Prostate gland (tissue), 2 donors: ENCODE measurements around the gene ANKRD40.

ENCODE experiments used
- POLR2A ChIP-seq: fragments of 450-650 bp; IDR thresholded peaks from one replicate; pipeline ENCODE4 v1.6.1; 2016; ENCODE audit warnings: antibody characterized with exemption, mild to moderate bottlenecking
- POLR2AphosphoS5 ChIP-seq: sonication (generic); formaldehyde crosslinking; IDR thresholded peaks from one replicate; pipeline ENCODE4 v1.6.1; 2017; ENCODE audit warnings: antibody characterized with exemption
- TF ChIP-seq, protein P1 (sequence below), 4 experiments: fragments of 200-600 bp in 2 of 4; fragments of 450-650 bp in 2 of 4; sonication (generic) in 2 of 4; IDR thresholded peaks; 1 replicate in 3 of 4; 2 replicates in 1 of 4; pipeline ENCODE4 v1.5.1; 2016 to 2019; ENCODE audit warnings: antibody characterized with exemption in 4 of 4, mild to moderate bottlenecking in 2 of 4, moderate library complexity in 2 of 4

DNA sequence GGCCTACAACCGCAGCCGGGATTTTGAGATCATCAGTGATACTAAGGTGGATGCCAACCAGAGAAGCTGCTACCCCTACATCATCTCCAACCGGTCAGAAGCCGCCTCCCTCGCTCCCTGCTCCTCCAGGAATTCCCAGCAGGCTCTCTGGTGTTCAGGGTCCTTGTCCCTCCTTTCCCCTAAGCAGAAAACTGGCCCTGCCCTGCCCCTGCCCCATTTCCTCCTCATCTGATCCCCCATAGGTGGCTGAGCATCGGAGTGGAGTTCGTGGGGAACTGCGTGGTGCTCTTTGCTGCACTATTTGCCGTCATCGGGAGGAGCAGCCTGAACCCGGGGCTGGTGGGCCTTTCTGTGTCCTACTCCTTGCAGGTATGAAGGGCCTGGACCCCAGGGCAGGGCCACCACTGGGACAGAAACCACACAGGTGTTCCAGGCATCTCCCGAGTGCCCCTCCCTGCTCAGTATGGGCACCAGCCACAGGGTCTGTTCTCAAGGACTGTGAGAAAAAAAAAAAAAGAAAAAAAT lies 29.8 kb downstream of the ANKRD40 start:
- TF ChIP-seq POLR2A (no peak), POLR2AphosphoS5 (no peak)
- TF ChIP-seq, protein P1, sequence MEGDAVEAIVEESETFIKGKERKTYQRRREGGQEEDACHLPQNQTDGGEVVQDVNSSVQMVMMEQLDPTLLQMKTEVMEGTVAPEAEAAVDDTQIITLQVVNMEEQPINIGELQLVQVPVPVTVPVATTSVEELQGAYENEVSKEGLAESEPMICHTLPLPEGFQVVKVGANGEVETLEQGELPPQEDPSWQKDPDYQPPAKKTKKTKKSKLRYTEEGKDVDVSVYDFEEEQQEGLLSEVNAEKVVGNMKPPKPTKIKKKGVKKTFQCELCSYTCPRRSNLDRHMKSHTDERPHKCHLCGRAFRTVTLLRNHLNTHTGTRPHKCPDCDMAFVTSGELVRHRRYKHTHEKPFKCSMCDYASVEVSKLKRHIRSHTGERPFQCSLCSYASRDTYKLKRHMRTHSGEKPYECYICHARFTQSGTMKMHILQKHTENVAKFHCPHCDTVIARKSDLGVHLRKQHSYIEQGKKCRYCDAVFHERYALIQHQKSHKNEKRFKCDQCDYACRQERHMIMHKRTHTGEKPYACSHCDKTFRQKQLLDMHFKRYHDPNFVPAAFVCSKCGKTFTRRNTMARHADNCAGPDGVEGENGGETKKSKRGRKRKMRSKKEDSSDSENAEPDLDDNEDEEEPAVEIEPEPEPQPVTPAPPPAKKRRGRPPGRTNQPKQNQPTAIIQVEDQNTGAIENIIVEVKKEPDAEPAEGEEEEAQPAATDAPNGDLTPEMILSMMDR (IDR thresholded peaks at IDR 0.05): no peak
